K562 (cell line): ENCODE measurements around the gene STAB2. TPM values are rescaled to one million over a fixed set of nuclear protein-coding genes. Genes with fewer than 3 reads are reported as not detected.

Source experiments
- ATAC-seq: fragments of 200-7000 bp; cut with Tn5 transposase; 3 replicates; pipeline ENCODE4 v1.9.1; 2020; ENCODE audit warnings: moderate library complexity
- BruUV-seq: library from RNA; stranded (reverse); fragments of 400-500 nt; replicated peaks from 2 replicates; lab custom pipeline; 2021; lab: Mats Ljungman, UMichigan
- CTCF ChIA-PET: fragments of 300-600 bp; formaldehyde crosslinking; extraction: SDS; loops from one replicate; lab custom pipeline; 2021; ENCODE audit warnings: low intra/inter-chr PET ratio; lab: Yijun Ruan, JAX
- POLR2A ChIA-PET: fragments of 300-600, 350-650 bp; sonication (Branson Sonifier 250); formaldehyde crosslinking; extraction: SDS; loops from one replicate; lab custom pipeline; 2021; ENCODE audit warnings: antibody characterized with exemption, inconsistent platforms; lab: Yijun Ruan, JAX
- DNase-seq, 4 experiments: peaks; one replicate each; pipeline versions ENCODE4 v3.0.0 to v3.0.0-alpha.2; 2011 to 2018; ENCODE audit warnings: low spot score in 3 of 4, mixed read lengths in 3 of 4; ENCODE audit errors: extremely low read depth in 1 of 4
- FAIRE-seq: peaks from 2 replicates; lab custom pipeline; 2011; peaks lifted over from hg19 to GRCh38; lab: Jason Lieb, UNC
- H2AFZ ChIP-seq: 2 replicates; pipeline ENCODE4 v1.6.0; 2011; ENCODE audit warnings: low read depth, low read length, control low read depth, inconsistent platforms
- H3K27ac ChIP-seq: fragments of 200-600 bp; 3 replicates; pipeline ENCODE4 v1.8.0; 2011; ENCODE audit warnings: low read depth, mild to moderate bottlenecking, control low read depth, inconsistent platforms, low read length, moderate library complexity, mixed read lengths; ENCODE audit errors: extremely low read depth
- H3K27me3 ChIP-seq, 2 experiments: fragments of 300-600 bp in 1 of 2; 2 replicates in 1 of 2; 3 replicates in 1 of 2; pipeline versions ENCODE4 v1.6.0 to v1.8.0; 2011; ENCODE audit warnings: inconsistent platforms in 2 of 2, low read length in 2 of 2, mild to moderate bottlenecking in 1 of 2, mixed read lengths in 1 of 2, moderate library complexity in 1 of 2; ENCODE audit not compliant: control insufficient read depth in 2 of 2, insufficient read depth in 2 of 2
- H3K36me3 ChIP-seq: fragments of 300-600 bp; 3 replicates; pipeline ENCODE4 v1.8.0; 2011; ENCODE audit warnings: mild to moderate bottlenecking, low read length, inconsistent platforms; ENCODE audit not compliant: control insufficient read depth, insufficient read depth
- H3K4me1 ChIP-seq, 2 experiments: fragments of 200-600 bp in 1 of 2; replicated peaks in 1 of 2; 2 replicates in 1 of 2; 3 replicates in 1 of 2; pipeline versions ENCODE4 v1.5.1 to v1.8.0; 2011; ENCODE audit warnings: inconsistent platforms in 2 of 2, low read length in 2 of 2, mild to moderate bottlenecking in 1 of 2, mixed read lengths in 1 of 2, moderate library complexity in 1 of 2; ENCODE audit not compliant: control insufficient read depth in 2 of 2, insufficient read depth in 2 of 2
- H3K4me2 ChIP-seq: 2 replicates; pipeline ENCODE4 v1.6.1; 2011; ENCODE audit warnings: low read length, control low read depth, inconsistent platforms, mixed read lengths; ENCODE audit not compliant: insufficient read depth
- H3K4me3 ChIP-seq: fragments of 200-600 bp; sonication (generic), shearing (Covaris generic); 2 replicates; pipeline ENCODE4 v1.5.1; 2016; ENCODE audit warnings: control low read depth, inconsistent platforms
- H3K79me2 ChIP-seq: fragments of 200-600 bp; 3 replicates; pipeline ENCODE4 v1.8.0; 2011; ENCODE audit warnings: low read length, inconsistent platforms; ENCODE audit not compliant: control insufficient read depth, insufficient read depth
- H3K9ac ChIP-seq, 2 experiments: 2 replicates each; pipeline versions ENCODE4 v1.6.0 to v1.6.1; 2011; ENCODE audit warnings: low read depth in 2 of 2, low read length in 2 of 2, control low read depth in 1 of 2, inconsistent platforms in 1 of 2, mild to moderate bottlenecking in 1 of 2, mixed read lengths in 1 of 2; ENCODE audit not compliant: insufficient read depth in 1 of 2
- H3K9me1 ChIP-seq: one replicate; pipeline ENCODE4 v1.6.0; 2011; ENCODE audit warnings: inconsistent platforms, mild to moderate bottlenecking, low read length, moderate library complexity; ENCODE audit not compliant: control insufficient read depth, insufficient read depth
- H3K9me3 ChIP-seq: replicated peaks from 2 replicates; pipeline ENCODE4 v1.5.1; 2011; ENCODE audit warnings: low read depth, low read length, inconsistent platforms; ENCODE audit not compliant: control insufficient read depth, insufficient read depth
- H4K20me1 ChIP-seq: replicated peaks from 2 replicates; pipeline ENCODE4 v1.6.1; 2011; ENCODE audit warnings: low read length, inconsistent platforms, mixed read lengths; ENCODE audit not compliant: control insufficient read depth, insufficient read depth
- KDM1A ChIP-seq, 2 experiments: fragments of 450-650 bp; IDR thresholded peaks; 2 replicates each; pipeline ENCODE4 v1.6.1; 2016; ENCODE audit warnings: mild to moderate bottlenecking in 2 of 2
- NFATC3 ChIP-seq: fragments of 450-650 bp; IDR thresholded peaks from 2 replicates; pipeline ENCODE4 v1.6.1; 2017; ENCODE audit warnings: mild to moderate bottlenecking
- RBM25 ChIP-seq: fragments of 200-400 bp; formaldehyde crosslinking; IDR thresholded peaks from 2 replicates; pipeline ENCODE4 v1.6.1; 2018; ENCODE audit warnings: low read length, low read depth, moderate library complexity; ENCODE audit not compliant: severe bottlenecking
- ZFP36 ChIP-seq: fragments of 150-350 bp; IDR thresholded peaks from 2 replicates; pipeline ENCODE4 v1.6.1; 2018; ENCODE audit warnings: low read length, low read depth; ENCODE audit not compliant: partially characterized antibody
- WGBS: fragments of 100-300 bp; shearing (Covaris generic); methylation state at CpG from one replicate; pipeline ENCODE4 v1.1.6; 2016; ENCODE audit warnings: low coverage, mixed read lengths; ENCODE audit not compliant: insufficient coverage; ENCODE audit errors: missing lambda C conversion rate; 5-methylcytosine and 5-hydroxymethylcytosine counted together
- in situ Hi-C: fragments of 300-500 bp; cut with MboI; formaldehyde crosslinking; loops from 4 replicates; pipeline ENCODE4 v1.15.0; 2018; ENCODE audit warnings: inconsistent platforms, mixed read lengths
- intact Hi-C: fragments of 100-400 bp; cut with micrococcal nuclease; formaldehyde crosslinking; loops from 2 replicates; pipeline ENCODE4 v1.14.2; 2022
- polyA plus RNA-seq, 8 experiments: library from polyadenylated mRNA; depleted of rRNA in 4 of 8; stranded (reverse) in 5 of 8; unstranded in 3 of 8; fragments of >200 nt; fragmentation: Nextera tagmentation in 2 of 8; fragmentation: Illumina TruSeq in 1 of 8; extraction: Ambion mirVana in 2 of 8; extraction: Trizol in 1 of 8; gene quantifications; 2 replicates each; pipeline versions ENCODE4 v1.2.1 to v1.2.3, GENCODE V29; 2011 to 2014; ENCODE audit warnings: inconsistent platforms in 1 of 8, missing spikeins in 1 of 8
- total RNA-seq, 7 experiments: library from RNA; depleted of rRNA in 6 of 7; stranded (reverse); fragments of >200 nt in 6 of 7; fragmentation: Illumina TruSeq in 2 of 7; extraction: Trizol in 2 of 7; gene quantifications; 2 replicates each; pipeline versions ENCODE4 v1.2.1 to v1.2.3, GENCODE V29; 2011 to 2021; ENCODE audit warnings: low replicate concordance in 1 of 7
- TF ChIP-seq, protein P1 (sequence below): sonication (generic); formaldehyde crosslinking; IDR thresholded peaks from 2 replicates; pipeline ENCODE4 v1.8.1; 2023; ENCODE audit warnings: mild to moderate bottlenecking, missing genetic modification reagents

Gene STAB2
- total and polyA plus RNA-seq, 9 of the 15 experiments (the other 6 are each of a cell fraction or from before 2014, with no cell fraction given): 0.10 TPM; not detected in 8

DNA sequence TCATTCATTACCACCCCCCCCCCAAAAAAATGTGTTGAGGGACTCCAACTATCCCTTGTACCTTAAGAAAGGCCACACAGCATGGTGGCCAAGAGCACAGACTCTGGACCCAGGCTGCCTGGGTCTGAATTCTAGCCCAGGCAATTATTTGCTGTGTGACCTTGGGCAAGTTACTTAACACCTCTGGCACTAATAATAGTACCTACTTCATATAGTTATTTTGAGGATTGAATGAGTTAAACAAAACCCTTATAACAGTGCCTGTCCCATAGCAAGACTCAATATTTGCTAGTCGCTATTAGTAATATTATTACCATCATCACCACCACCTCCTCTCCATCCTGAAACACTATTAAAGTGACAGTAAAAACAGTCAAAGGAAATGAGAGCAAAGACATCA lies 216.8 kb downstream of the STAB2 start:
- TF ChIP-seq RBM25: peak; percentile 71
- no peak for TF ChIP-seq NFATC3
- TF ChIP-seq KDM1A (IDR thresholded peaks at IDR 0.05): 0 out of 4 replicates have a peak, but pooled peaks have one; percentile 10 to 26
- TF ChIP-seq ZFP36: peak; percentile 39
- TF ChIP-seq, protein P1, sequence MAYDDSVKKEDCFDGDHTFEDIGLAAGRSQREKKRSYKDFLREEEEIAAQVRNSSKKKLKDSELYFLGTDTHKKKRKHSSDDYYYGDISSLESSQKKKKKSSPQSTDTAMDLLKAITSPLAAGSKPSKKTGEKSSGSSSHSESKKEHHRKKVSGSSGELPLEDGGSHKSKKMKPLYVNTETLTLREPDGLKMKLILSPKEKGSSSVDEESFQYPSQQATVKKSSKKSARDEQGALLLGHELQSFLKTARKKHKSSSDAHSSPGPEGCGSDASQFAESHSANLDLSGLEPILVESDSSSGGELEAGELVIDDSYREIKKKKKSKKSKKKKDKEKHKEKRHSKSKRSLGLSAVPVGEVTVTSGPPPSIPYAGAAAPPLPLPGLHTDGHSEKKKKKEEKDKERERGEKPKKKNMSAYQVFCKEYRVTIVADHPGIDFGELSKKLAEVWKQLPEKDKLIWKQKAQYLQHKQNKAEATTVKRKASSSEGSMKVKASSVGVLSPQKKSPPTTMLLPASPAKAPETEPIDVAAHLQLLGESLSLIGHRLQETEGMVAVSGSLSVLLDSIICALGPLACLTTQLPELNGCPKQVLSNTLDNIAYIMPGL (CRISPR knock-in tag): no peak
- Histone ChIP-seq H2AFZ (no peak overlapping the region), H3K4me3 (no peak overlapping the region), H3K27me3 (no peaks in the 10 kb centered on the region), H4K20me1 (peaks cover 12% of the 10 kb centered on the region; the same call in 1 of the 2 replicates), H3K36me3 (peaks cover 82% of the 10 kb centered on the region), H3K9me1 (peaks cover 7% of the 10 kb centered on the region), H3K9me3 (no peaks in the 10 kb centered on the region), H3K79me2 (peaks cover 46% of the 10 kb centered on the region), H3K4me1 (peaks cover 36 to 56% of the 10 kb centered on the region in 2 experiments), H3K9ac (no peak overlapping the region), H3K4me2 (no peak overlapping the region), H3K27ac (no peak overlapping the region)
- ChIA-PET POLR2A (no interaction called here), CTCF (no interaction called here)
- no peak for FAIRE-seq
- DNase-seq: no peak
- intact Hi-C loops (no loop called here), in situ Hi-C loops (loop anchor here (10.0 kb wide), 1 partner anchor 1689 kb away; no protein-coding TSS in a partner anchor)
- BruUV-seq: no TSS peak
- WGBS: 88% methylated on average over 1 of the region's 1 CpG
- no peak for ATAC-seq
